PFSK-1 (cell line): ENCODE measurements around the gene POLR1A.

ENCODE experiments used
- POLR2AphosphoS5 ChIP-seq: IDR thresholded peaks from 2 replicates; pipeline ENCODE4 v1.6.1; 2012; ENCODE audit warnings: low read depth, mild to moderate bottlenecking, control low read depth, low read length, moderate library complexity
- SIN3A ChIP-seq: IDR thresholded peaks from 2 replicates; pipeline ENCODE4 v1.6.1; 2012; ENCODE audit warnings: mild to moderate bottlenecking, low read length, moderate library complexity, borderline replicate concordance; ENCODE audit not compliant: insufficient read depth
- TF ChIP-seq, protein P1 (sequence below), 2 experiments: IDR thresholded peaks; 2 replicates each; pipeline versions ENCODE4 v1.6.1 to v1.8.0; 2011 to 2012; ENCODE audit warnings: low read depth in 2 of 2, low read length in 2 of 2, control low read depth in 1 of 2, inconsistent platforms in 1 of 2, mild to moderate bottlenecking in 1 of 2, moderate library complexity in 1 of 2; ENCODE audit not compliant: insufficient read depth in 1 of 2

DNA sequence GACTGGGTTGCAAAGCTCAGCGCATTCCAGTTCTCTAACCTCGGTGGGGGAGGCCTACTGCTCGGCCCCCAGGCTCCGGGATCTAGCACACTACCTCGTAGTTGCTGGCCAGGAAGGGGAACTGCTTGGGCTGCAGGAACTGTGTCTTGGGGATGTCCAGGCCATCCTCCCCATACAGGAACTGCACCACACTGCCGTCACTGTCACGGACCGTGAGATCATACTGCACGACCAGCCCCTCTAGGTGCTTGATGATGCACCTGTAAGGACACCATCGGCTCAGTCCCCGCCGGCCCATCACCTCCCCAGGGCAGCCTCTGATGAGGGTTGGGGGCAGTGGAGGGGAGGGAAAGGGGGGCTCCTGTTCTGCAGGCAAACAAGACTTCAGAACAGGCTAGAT, 61.6 kb downstream of the POLR1A start:
- TF ChIP-seq, protein P1, sequence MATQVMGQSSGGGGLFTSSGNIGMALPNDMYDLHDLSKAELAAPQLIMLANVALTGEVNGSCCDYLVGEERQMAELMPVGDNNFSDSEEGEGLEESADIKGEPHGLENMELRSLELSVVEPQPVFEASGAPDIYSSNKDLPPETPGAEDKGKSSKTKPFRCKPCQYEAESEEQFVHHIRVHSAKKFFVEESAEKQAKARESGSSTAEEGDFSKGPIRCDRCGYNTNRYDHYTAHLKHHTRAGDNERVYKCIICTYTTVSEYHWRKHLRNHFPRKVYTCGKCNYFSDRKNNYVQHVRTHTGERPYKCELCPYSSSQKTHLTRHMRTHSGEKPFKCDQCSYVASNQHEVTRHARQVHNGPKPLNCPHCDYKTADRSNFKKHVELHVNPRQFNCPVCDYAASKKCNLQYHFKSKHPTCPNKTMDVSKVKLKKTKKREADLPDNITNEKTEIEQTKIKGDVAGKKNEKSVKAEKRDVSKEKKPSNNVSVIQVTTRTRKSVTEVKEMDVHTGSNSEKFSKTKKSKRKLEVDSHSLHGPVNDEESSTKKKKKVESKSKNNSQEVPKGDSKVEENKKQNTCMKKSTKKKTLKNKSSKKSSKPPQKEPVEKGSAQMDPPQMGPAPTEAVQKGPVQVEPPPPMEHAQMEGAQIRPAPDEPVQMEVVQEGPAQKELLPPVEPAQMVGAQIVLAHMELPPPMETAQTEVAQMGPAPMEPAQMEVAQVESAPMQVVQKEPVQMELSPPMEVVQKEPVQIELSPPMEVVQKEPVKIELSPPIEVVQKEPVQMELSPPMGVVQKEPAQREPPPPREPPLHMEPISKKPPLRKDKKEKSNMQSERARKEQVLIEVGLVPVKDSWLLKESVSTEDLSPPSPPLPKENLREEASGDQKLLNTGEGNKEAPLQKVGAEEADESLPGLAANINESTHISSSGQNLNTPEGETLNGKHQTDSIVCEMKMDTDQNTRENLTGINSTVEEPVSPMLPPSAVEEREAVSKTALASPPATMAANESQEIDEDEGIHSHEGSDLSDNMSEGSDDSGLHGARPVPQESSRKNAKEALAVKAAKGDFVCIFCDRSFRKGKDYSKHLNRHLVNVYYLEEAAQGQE (IDR thresholded peaks at IDR 0.05; ENCODE audit: insufficient read depth in 1 of 2, low read depth in 2 of 2, low read length in 2 of 2) = no peak
- no peak for TF ChIP-seq POLR2AphosphoS5
- no peak for TF ChIP-seq SIN3A
